Measurements from ENCODE around the gene DCANP1.

Gene DCANP1

GRCh38 chr5:135433681-135434426 is 13.3 kb downstream of the DCANP1 start:
- TF ChIP-seq CTCF (IDR thresholded peaks at IDR 0.05) (no peak), ZFX (IDR thresholded peaks at IDR 0.05; ENCODE audit: borderline replicate concordance) (no peak)
- H3K27ac ChIP-seq = no peak overlapping the region

- no peak overlapping the region for H3K27ac ChIP-seq
Observed at GRCh38 chr5:135432113-135432512, 15.0 kb downstream of the DCANP1 start.

GRCh38 chr5:135430135-135430437 is 17.1 kb downstream of the DCANP1 start:
- TF ChIP-seq CTCF (IDR thresholded peaks at IDR 0.05) = no peak
- TF ChIP-seq ZFX (IDR thresholded peaks at IDR 0.05; ENCODE audit: borderline replicate concordance) = no peak
- no peak overlapping the region for H3K27ac ChIP-seq

More at GRCh38 chr5:135432113-135432512, 15.0 kb downstream of the DCANP1 start:
- no peak for TF ChIP-seq ZFX (IDR thresholded peaks at IDR 0.05; ENCODE audit: borderline replicate concordance)
- TF ChIP-seq CTCF (IDR thresholded peaks at IDR 0.05) = no peak

- H3K27ac ChIP-seq = no peak overlapping the region
- TF ChIP-seq CTCF (IDR thresholded peaks at IDR 0.05) (no peak), ZFX (IDR thresholded peaks at IDR 0.05; ENCODE audit: borderline replicate concordance) (no peak)
Observed at GRCh38 chr5:135429301-135430134, 17.6 kb downstream of the DCANP1 start.

- no peak overlapping the region for H3K27ac ChIP-seq
- TF ChIP-seq ZFX (IDR thresholded peaks at IDR 0.05; ENCODE audit: borderline replicate concordance) (no peak), CTCF (IDR thresholded peaks at IDR 0.05) (no peak)
Observed at GRCh38 chr5:135428586-135428985, 18.6 kb downstream of the DCANP1 start.

- TF ChIP-seq CTCF (IDR thresholded peaks at IDR 0.05) (peak; percentile 80), ZFX (IDR thresholded peaks at IDR 0.05; ENCODE audit: borderline replicate concordance) (no peak)
- H3K27ac ChIP-seq = no peak overlapping the region
Observed at GRCh38 chr5:135426102-135427082, 20.8 kb downstream of the DCANP1 start.

All from 22Rv1 (cell line).